ENCODE data around the gene OR5K2.

- no peak for TF ChIP-seq POLR2A (IDR thresholded peaks at IDR 0.05)
- no peak for TF ChIP-seq CTCF (IDR thresholded peaks at IDR 0.05)
Observed at GRCh38 chr3:98513736-98514135, 16.3 kb downstream of the OR5K2 start.

All from right lobe of liver (tissue), 4 donors.